AG10803 (cell line): ENCODE measurements around the gene BET1L.
"Not testable (repeated sequence)": the region's sequence is repeated elsewhere in the genome, so short reads cannot be mapped to it uniquely, and the experiment has no call there.

Experiments used
- DNase-seq: peaks from one replicate; pipeline ENCODE4 v3.0.0; 2010; ENCODE audit warnings: low read depth
- H3K4me3 ChIP-seq: 2 replicates; pipeline ENCODE4 v1.5.1; 2011; ENCODE audit warnings: mild to moderate bottlenecking, low read length, control low read depth
- TF ChIP-seq, protein P1 (sequence below): conservative IDR thresholded peaks from 2 replicates; pipeline ENCODE4 v1.5.1; 2011; ENCODE audit warnings: mild to moderate bottlenecking, low read length, control low read depth, inconsistent platforms

The BET1L gene

DNA sequence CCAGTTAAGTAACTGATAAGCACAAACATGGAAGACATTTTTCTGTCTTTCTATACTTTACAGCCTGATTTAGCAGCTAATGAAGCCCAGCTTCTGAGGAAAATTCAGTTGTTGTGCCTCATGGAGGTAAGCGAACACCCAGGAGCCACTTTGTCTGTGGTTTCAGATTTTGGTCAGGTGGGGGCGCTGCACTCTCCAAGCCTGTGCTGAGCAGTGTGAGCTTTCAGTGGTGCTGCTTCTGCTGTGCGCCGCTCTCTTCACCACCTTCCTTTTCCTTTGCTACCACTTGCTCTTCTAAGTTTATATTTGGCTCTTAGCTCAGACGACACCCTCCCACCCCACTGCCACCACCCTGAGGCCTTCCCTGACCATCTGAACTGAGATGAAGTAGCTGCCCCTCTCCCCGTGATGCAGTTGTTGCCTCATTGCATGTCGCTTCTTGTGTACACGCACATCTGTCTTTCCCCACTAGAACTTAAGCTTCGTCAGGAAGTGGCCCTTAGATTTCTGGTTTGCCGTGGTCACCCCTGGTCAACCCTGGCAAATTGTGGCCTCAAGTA lies 43.6 kb upstream of the BET1L start:
- DNase-seq: peak; percentile 52
- TF ChIP-seq, protein P1, sequence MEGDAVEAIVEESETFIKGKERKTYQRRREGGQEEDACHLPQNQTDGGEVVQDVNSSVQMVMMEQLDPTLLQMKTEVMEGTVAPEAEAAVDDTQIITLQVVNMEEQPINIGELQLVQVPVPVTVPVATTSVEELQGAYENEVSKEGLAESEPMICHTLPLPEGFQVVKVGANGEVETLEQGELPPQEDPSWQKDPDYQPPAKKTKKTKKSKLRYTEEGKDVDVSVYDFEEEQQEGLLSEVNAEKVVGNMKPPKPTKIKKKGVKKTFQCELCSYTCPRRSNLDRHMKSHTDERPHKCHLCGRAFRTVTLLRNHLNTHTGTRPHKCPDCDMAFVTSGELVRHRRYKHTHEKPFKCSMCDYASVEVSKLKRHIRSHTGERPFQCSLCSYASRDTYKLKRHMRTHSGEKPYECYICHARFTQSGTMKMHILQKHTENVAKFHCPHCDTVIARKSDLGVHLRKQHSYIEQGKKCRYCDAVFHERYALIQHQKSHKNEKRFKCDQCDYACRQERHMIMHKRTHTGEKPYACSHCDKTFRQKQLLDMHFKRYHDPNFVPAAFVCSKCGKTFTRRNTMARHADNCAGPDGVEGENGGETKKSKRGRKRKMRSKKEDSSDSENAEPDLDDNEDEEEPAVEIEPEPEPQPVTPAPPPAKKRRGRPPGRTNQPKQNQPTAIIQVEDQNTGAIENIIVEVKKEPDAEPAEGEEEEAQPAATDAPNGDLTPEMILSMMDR: peak; percentile 68
- H3K4me3 ChIP-seq: no peak overlapping the region

DNA sequence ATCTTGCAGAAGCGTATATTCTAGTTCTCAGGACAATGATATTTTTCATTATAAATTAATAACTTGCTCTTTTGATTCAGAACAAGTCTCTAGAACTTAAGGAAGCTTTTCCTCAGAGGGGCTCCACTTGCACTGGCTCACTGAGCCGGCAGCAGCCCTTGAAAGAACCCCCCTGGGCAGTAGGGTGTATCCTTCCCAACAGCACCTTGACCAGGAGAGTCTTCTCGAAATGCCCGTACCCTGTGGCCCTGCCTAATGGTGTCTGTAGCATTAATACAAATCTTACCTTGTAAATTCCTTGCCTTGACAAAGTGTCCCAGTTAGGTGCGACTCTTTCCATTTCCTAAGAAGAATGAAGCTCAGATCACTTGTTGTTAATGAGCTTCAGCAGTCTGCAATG lies 43.1 kb upstream of the BET1L start:
- no peak for DNase-seq
- H3K4me3 ChIP-seq: no peak overlapping the region
- TF ChIP-seq, protein P1: no peak

DNA sequence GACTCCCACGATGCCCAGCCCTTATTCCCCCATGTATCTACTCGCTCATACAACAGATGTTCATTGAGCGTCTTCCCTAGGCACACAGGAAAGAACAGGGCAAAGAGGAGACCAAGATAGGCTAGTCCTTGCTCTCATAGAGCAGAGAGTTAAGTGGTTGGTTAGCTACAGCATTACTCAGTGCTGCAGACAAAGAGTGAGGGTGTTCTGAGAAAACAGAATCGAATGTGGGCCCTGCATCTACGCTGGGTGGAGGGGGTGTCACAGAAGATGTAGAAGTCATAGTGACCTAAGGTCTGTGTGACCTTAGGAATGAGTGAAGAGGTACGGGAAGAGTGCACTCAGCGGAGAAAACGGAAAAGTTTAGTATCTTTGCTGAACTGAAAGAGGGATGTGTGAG lies 41.9 kb upstream of the BET1L start:
- TF ChIP-seq, protein P1: no peak
- no peak overlapping the region for H3K4me3 ChIP-seq
- no peak for DNase-seq

DNA sequence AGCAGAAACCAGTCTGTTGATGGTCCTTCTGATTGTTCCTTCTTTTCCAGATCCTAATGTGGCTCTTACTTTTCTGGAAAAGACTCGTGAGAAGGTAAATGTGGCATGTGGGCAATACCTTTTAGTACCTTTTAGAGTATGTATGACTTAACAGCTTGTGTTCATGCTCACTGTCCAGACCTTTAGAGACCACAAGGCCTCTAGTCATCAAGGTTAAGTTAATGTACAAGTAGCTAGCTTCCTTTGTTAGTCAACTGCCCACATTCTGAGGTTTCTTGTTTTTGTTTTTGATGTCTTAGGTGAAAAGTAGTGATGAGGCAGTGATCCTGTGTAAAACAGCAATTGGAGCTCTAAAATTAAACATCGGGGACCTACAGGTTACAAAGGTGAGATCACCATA lies 37.2 kb upstream of the BET1L start:
- DNase-seq: no peak
- TF ChIP-seq, protein P1: no peak
- no peak overlapping the region for H3K4me3 ChIP-seq

DNA sequence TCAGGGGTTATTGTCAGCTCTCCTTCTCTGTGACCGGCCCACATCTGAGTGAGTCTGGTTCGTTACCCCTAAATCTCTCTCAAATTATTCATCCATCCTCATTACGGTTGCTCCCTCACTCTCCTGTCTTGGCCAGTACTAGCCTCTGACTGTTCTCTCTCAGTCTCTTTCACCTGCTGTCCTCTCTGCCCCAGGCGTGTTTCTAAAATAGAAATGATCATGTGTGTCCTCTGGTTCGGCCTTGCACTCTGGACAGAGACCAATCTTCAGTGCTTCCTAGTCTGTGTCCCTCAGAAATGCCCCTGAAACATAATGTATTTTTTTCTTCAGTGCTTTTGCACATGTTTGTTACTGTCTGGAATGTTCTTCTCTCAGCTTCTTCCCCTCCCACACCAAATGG lies 34.4 kb upstream of the BET1L start:
- DNase-seq: no peak
- TF ChIP-seq, protein P1: no peak
- H3K4me3 ChIP-seq: no peak overlapping the region

DNA sequence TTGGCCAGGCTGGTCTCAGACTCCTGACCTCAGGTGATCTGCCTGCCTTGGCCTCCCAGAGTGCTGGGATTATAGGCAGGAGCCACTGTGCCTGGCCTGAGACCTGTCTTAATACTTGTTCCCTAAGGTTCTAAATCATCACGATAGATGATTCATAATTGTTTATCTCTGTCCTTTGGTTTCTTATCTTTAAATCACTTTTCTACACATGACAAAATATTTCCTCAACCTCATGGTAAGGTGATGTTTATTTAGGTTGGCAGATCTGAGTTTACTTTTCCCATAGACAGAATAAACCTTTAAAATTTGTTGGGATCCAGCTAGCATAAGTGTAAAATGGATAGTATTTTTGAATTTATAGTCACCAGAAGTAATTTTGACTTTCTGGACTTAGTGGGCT lies 33.1 kb upstream of the BET1L start:
- no peak overlapping the region for H3K4me3 ChIP-seq
- no peak for DNase-seq
- TF ChIP-seq, protein P1: no peak

DNA sequence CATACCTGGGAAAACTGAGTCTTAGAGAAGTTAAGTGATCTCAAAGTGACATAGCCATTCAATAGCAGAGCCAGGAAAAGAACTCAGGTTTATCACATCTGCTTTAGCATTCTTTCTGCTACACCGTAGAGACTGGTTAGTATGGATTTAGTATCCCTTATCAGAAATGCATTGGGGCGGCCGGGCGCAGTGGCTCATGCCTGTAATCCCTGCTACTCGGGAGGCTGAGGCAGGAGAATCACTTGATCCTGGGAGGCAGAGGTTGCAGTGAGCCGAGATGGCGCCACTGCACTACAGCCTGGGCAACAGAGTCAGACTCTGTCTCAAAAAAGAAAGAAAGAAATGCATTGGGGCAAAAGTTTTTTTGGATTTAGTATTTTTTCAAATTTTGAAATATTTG lies 31.1 kb upstream of the BET1L start:
- not testable (repeated sequence) for H3K4me3 ChIP-seq

More for the DNA sequence above, 31.1 kb upstream of the BET1L start:
- DNase-seq: not testable (repeated sequence)
